ENCODE results near the gene ABHD2.

- TF ChIP-seq POLR2A (IDR thresholded peaks at IDR 0.05): no peak
- TF ChIP-seq, protein P1, sequence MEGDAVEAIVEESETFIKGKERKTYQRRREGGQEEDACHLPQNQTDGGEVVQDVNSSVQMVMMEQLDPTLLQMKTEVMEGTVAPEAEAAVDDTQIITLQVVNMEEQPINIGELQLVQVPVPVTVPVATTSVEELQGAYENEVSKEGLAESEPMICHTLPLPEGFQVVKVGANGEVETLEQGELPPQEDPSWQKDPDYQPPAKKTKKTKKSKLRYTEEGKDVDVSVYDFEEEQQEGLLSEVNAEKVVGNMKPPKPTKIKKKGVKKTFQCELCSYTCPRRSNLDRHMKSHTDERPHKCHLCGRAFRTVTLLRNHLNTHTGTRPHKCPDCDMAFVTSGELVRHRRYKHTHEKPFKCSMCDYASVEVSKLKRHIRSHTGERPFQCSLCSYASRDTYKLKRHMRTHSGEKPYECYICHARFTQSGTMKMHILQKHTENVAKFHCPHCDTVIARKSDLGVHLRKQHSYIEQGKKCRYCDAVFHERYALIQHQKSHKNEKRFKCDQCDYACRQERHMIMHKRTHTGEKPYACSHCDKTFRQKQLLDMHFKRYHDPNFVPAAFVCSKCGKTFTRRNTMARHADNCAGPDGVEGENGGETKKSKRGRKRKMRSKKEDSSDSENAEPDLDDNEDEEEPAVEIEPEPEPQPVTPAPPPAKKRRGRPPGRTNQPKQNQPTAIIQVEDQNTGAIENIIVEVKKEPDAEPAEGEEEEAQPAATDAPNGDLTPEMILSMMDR (IDR thresholded peaks at IDR 0.05): no peak
Measured at GRCh38 chr15:89217686-89218376, 129.6 kb downstream of the ABHD2 start.

Measured in tibial nerve (tissue), 3 donors.